ENCODE results near the gene IGFBP4.

Gene IGFBP4

GRCh38 chr17:40462343-40463121 is 19.3 kb downstream of the IGFBP4 start:
- TF ChIP-seq, protein P1, sequence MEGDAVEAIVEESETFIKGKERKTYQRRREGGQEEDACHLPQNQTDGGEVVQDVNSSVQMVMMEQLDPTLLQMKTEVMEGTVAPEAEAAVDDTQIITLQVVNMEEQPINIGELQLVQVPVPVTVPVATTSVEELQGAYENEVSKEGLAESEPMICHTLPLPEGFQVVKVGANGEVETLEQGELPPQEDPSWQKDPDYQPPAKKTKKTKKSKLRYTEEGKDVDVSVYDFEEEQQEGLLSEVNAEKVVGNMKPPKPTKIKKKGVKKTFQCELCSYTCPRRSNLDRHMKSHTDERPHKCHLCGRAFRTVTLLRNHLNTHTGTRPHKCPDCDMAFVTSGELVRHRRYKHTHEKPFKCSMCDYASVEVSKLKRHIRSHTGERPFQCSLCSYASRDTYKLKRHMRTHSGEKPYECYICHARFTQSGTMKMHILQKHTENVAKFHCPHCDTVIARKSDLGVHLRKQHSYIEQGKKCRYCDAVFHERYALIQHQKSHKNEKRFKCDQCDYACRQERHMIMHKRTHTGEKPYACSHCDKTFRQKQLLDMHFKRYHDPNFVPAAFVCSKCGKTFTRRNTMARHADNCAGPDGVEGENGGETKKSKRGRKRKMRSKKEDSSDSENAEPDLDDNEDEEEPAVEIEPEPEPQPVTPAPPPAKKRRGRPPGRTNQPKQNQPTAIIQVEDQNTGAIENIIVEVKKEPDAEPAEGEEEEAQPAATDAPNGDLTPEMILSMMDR (IDR thresholded peaks at IDR 0.05; ENCODE audit: poor library complexity, severe bottlenecking), result no peak
- Histone ChIP-seq H3K36me3 (ENCODE audit: low read depth) (no peaks in the 10 kb centered on the region), H3K27ac (ENCODE audit: poor library complexity, severe bottlenecking) (no peak overlapping the region), H3K4me1 (ENCODE audit: insufficient read depth, poor library complexity, severe bottlenecking) (no peaks in the 10 kb centered on the region), H3K9me3 (ENCODE audit: severe bottlenecking) (no peaks in the 10 kb centered on the region), H3K27me3 (ENCODE audit: insufficient read depth, poor library complexity, severe bottlenecking) (no peaks in the 10 kb centered on the region), H3K4me3 (ENCODE audit: severe bottlenecking) (no peak overlapping the region)
- no peak for DNase-seq (ENCODE audit: low spot score)
- ATAC-seq (ENCODE audit: low read depth), result no peak

GRCh38 chr17:40463122-40463550 is 19.9 kb downstream of the IGFBP4 start:
- Histone ChIP-seq H3K4me3 (ENCODE audit: severe bottlenecking) (no peak overlapping the region), H3K27ac (ENCODE audit: poor library complexity, severe bottlenecking) (no peak overlapping the region), H3K27me3 (ENCODE audit: insufficient read depth, poor library complexity, severe bottlenecking) (no peaks in the 10 kb centered on the region), H3K36me3 (ENCODE audit: low read depth) (no peaks in the 10 kb centered on the region), H3K9me3 (ENCODE audit: severe bottlenecking) (no peaks in the 10 kb centered on the region), H3K4me1 (ENCODE audit: insufficient read depth, poor library complexity, severe bottlenecking) (no peaks in the 10 kb centered on the region)
- no peak for ATAC-seq (ENCODE audit: low read depth)
- DNase-seq (ENCODE audit: low spot score), result no peak
- TF ChIP-seq, protein P1 (IDR thresholded peaks at IDR 0.05; ENCODE audit: poor library complexity, severe bottlenecking), result no peak

- H3K27ac ChIP-seq (ENCODE audit: poor library complexity, severe bottlenecking), result no peak overlapping the region
- H3K4me1 ChIP-seq (ENCODE audit: insufficient read depth, poor library complexity, severe bottlenecking), result no peaks in the 10 kb centered on the region
- H3K9me3 ChIP-seq (ENCODE audit: severe bottlenecking), result no peaks in the 10 kb centered on the region
- DNase-seq (ENCODE audit: low spot score), result no peak
- H3K36me3 ChIP-seq (ENCODE audit: low read depth), result no peaks in the 10 kb centered on the region
- H3K27me3 ChIP-seq (ENCODE audit: insufficient read depth, poor library complexity, severe bottlenecking), result no peaks in the 10 kb centered on the region
- no peak for ATAC-seq (ENCODE audit: low read depth)
- H3K4me3 ChIP-seq (ENCODE audit: severe bottlenecking), result no peak overlapping the region
- TF ChIP-seq, protein P1 (IDR thresholded peaks at IDR 0.05; ENCODE audit: poor library complexity, severe bottlenecking), result no peak
Measured at GRCh38 chr17:40464392-40464855, 21.2 kb downstream of the IGFBP4 start.

DNA sequence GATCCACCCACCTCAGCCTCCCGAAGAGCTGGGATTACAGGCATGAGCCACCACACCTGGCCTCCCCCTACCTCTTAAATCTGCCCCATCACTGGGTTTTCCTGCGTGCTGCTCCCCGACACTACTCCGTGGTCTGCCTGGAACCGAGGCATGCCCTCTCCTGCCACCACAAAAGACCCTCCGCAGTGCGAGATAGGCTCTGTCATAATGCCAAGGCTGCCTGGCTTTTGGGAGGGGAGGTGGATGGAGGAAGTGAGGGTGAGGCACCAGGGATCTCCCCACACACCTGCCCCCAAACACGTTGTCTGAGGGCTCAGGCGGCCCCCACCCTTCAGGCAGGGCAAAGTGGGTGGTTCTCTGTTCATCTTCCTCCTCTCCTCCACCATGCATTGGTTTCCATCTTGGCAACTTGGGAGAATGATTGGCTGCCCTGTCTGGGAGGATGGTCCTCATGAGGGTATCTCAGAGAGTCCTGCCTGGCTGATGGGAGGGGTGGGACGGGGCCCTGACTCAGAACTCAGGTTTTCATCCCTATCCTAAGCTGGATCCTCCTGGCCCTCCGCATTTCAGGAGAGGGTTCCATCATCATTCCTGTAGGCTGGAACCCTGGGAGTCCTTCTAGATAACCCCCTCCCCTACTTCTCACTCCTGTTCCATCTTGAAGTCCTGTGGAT is 23.2 kb downstream of the IGFBP4 start:
- Histone ChIP-seq H3K4me3 (ENCODE audit: severe bottlenecking) (no peak overlapping the region), H3K9me3 (ENCODE audit: severe bottlenecking) (no peaks in the 10 kb centered on the region), H3K36me3 (ENCODE audit: low read depth) (no peaks in the 10 kb centered on the region), H3K27me3 (ENCODE audit: insufficient read depth, poor library complexity, severe bottlenecking) (no peaks in the 10 kb centered on the region), H3K27ac (ENCODE audit: poor library complexity, severe bottlenecking) (no peak overlapping the region), H3K4me1 (ENCODE audit: insufficient read depth, poor library complexity, severe bottlenecking) (peaks cover 6% of the 10 kb centered on the region)
- ATAC-seq (ENCODE audit: low read depth) (no peak), DNase-seq (ENCODE audit: low spot score) (no peak)
- TF ChIP-seq, protein P1 (IDR thresholded peaks at IDR 0.05; ENCODE audit: poor library complexity, severe bottlenecking), result no peak
